ENCODE data around the gene IFT80.
A peak's percentile ranks its signal among the peaks of the same experiment; 100 is the strongest.

IFT80 gene

GRCh38 chr3:160343132-160343531, 55.9 kb downstream of the IFT80 start:
- Histone ChIP-seq H3K27me3 (ENCODE audit: low read length) (no peaks in the 10 kb centered on the region), H3K9me3 (ENCODE audit: insufficient read depth, low read length) (no peaks in the 10 kb centered on the region), H2AFZ (ENCODE audit: low read depth, low read length, severe bottlenecking) (no peak overlapping the region), H3K9ac (ENCODE audit: low read length) (no peak overlapping the region), H3K4me2 (ENCODE audit: low read depth, low read length, poor library complexity, severe bottlenecking) (no peak overlapping the region), H3K4me3 (ENCODE audit: insufficient read depth, low read length, poor library complexity, severe bottlenecking) (no peak overlapping the region), H4K20me1 (ENCODE audit: low read depth, low read length) (no peaks in the 10 kb centered on the region), H3K36me3 (ENCODE audit: low read length) (no peaks in the 10 kb centered on the region), H3F3A (ENCODE audit: insufficient read depth) (no peaks in the 10 kb centered on the region), H3K9me2 (replicated peaks; ENCODE audit: insufficient read depth, low read length) (no peaks in the 10 kb centered on the region), H3K27ac (ENCODE audit: low read depth, low read length) (no peak overlapping the region), H3K79me2 (ENCODE audit: insufficient read depth, low read length) (no peaks in the 10 kb centered on the region)
- TF ChIP-seq EZH2phosphoT487 (conservative IDR thresholded peaks at IDR 0.05; ENCODE audit: low read length): no peak
- TF ChIP-seq, protein P1, sequence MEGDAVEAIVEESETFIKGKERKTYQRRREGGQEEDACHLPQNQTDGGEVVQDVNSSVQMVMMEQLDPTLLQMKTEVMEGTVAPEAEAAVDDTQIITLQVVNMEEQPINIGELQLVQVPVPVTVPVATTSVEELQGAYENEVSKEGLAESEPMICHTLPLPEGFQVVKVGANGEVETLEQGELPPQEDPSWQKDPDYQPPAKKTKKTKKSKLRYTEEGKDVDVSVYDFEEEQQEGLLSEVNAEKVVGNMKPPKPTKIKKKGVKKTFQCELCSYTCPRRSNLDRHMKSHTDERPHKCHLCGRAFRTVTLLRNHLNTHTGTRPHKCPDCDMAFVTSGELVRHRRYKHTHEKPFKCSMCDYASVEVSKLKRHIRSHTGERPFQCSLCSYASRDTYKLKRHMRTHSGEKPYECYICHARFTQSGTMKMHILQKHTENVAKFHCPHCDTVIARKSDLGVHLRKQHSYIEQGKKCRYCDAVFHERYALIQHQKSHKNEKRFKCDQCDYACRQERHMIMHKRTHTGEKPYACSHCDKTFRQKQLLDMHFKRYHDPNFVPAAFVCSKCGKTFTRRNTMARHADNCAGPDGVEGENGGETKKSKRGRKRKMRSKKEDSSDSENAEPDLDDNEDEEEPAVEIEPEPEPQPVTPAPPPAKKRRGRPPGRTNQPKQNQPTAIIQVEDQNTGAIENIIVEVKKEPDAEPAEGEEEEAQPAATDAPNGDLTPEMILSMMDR (IDR thresholded peaks at IDR 0.05; ENCODE audit: insufficient read depth, low read length, poor library complexity, severe bottlenecking): peak; percentile 31

DNA sequence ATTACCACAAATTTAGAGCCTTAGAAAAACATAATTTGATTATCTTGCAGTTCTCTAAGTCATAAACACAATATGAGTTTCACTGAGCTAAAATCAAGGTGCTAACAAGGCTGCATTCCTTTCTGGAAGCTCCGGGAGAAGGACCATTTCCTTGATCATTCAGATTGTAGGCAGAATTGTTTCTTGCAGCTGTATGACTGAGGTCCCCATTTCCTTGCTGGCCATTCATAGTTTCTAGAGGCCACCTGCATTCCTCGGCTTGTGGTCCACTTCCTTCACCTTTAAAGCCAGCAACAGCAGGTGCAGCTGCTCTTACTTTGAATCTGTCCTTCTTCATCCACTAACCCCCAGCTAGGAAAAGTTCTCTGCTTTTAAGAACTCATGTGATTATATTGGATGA, 58.7 kb downstream of the IFT80 start:
- Histone ChIP-seq H2AFZ (ENCODE audit: low read depth, low read length, severe bottlenecking) (no peak overlapping the region), H3K4me2 (ENCODE audit: low read depth, low read length, poor library complexity, severe bottlenecking) (no peak overlapping the region), H4K20me1 (ENCODE audit: low read depth, low read length) (no peaks in the 10 kb centered on the region), H3K4me3 (ENCODE audit: insufficient read depth, low read length, poor library complexity, severe bottlenecking) (no peak overlapping the region), H3K9ac (ENCODE audit: low read length) (no peak overlapping the region), H3K27ac (ENCODE audit: low read depth, low read length) (no peak overlapping the region), H3F3A (ENCODE audit: insufficient read depth) (no peaks in the 10 kb centered on the region), H3K9me2 (replicated peaks; ENCODE audit: insufficient read depth, low read length) (no peaks in the 10 kb centered on the region), H3K27me3 (ENCODE audit: low read length) (no peaks in the 10 kb centered on the region), H3K36me3 (ENCODE audit: low read length) (no peaks in the 10 kb centered on the region), H3K79me2 (ENCODE audit: insufficient read depth, low read length) (no peaks in the 10 kb centered on the region), H3K9me3 (ENCODE audit: insufficient read depth, low read length) (no peaks in the 10 kb centered on the region)
- TF ChIP-seq EZH2phosphoT487 (conservative IDR thresholded peaks at IDR 0.05; ENCODE audit: low read length): no peak
- TF ChIP-seq, protein P1 (IDR thresholded peaks at IDR 0.05; ENCODE audit: insufficient read depth, low read length, poor library complexity, severe bottlenecking): no peak

- Histone ChIP-seq H2AFZ (ENCODE audit: low read depth, low read length, severe bottlenecking) (no peak overlapping the region), H3K9me2 (replicated peaks; ENCODE audit: insufficient read depth, low read length) (no peaks in the 10 kb centered on the region), H3K36me3 (ENCODE audit: low read length) (no peaks in the 10 kb centered on the region), H3K4me2 (ENCODE audit: low read depth, low read length, poor library complexity, severe bottlenecking) (no peak overlapping the region), H3K9ac (ENCODE audit: low read length) (no peak overlapping the region), H4K20me1 (ENCODE audit: low read depth, low read length) (no peaks in the 10 kb centered on the region), H3K4me3 (ENCODE audit: insufficient read depth, low read length, poor library complexity, severe bottlenecking) (no peak overlapping the region), H3K27ac (ENCODE audit: low read depth, low read length) (no peak overlapping the region), H3F3A (ENCODE audit: insufficient read depth) (no peaks in the 10 kb centered on the region), H3K79me2 (ENCODE audit: insufficient read depth, low read length) (no peaks in the 10 kb centered on the region), H3K9me3 (ENCODE audit: insufficient read depth, low read length) (no peaks in the 10 kb centered on the region), H3K27me3 (ENCODE audit: low read length) (no peaks in the 10 kb centered on the region)
- no peak for TF ChIP-seq EZH2phosphoT487 (conservative IDR thresholded peaks at IDR 0.05; ENCODE audit: low read length)
- TF ChIP-seq, protein P1 (IDR thresholded peaks at IDR 0.05; ENCODE audit: insufficient read depth, low read length, poor library complexity, severe bottlenecking): no peak
Observed at GRCh38 chr3:160331127-160331937, 67.7 kb downstream of the IFT80 start.
